ENCODE measurements around the gene RNF44. TPM values are rescaled to one million over a fixed set of nuclear protein-coding genes. Genes with fewer than 3 reads are reported as not detected.

The RNF44 gene
- total and polyA plus RNA-seq, 2 of the 13 experiments (the other 11 are each of a cell fraction or from before 2014, with no cell fraction given), result 9.2 to 16.8 TPM

DNA sequence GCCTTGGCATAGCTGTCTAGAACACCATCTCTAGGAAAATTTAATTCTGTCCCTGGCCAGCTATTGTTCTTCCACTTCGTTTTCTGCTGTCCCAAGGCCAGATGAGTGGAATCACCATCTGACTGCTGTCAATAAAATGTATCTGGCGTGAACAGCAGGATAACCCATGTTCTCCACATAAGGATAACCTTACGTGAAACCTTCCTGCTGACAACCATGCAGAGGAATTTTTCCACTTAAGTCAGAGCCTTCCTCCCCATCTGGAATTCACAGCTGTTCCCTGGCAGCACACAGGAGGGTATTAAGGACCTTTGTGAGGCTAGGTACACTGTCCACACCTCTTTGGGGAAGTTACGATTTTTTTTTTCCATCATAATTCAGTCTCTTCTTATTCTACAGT lies 28.6 kb downstream of the RNF44 start:
- Histone ChIP-seq H3K79me2 (ENCODE audit: insufficient read depth, low read length) (no peaks in the 10 kb centered on the region), H3K4me1 (ENCODE audit: insufficient read depth, low read length) (no peaks in the 10 kb centered on the region), H3K36me3 (replicated peaks in 1 of 2; ENCODE audit: control insufficient read depth in 1 of 2, insufficient read depth in 2 of 2, low read length in 2 of 2) (peaks cover 2 to 42% of the 10 kb centered on the region in 2 experiments; a peak in 4 of 5 replicates), H2AFZ (ENCODE audit: low read length) (no peak overlapping the region), H3K27ac (ENCODE audit: extremely low read length, insufficient read depth, low read length) (no peak overlapping the region), H3K4me3 (replicated peaks in 1 of 3; ENCODE audit: insufficient read depth in 1 of 3, low read depth in 2 of 3, low read length in 3 of 3) (no peak overlapping the region), H3K9ac (ENCODE audit: insufficient read depth, low read depth, low read length) (no peak overlapping the region), H3K9me3 (ENCODE audit: low read length) (no peaks in the 10 kb centered on the region), H3K27me3 (ENCODE audit: control insufficient read depth in 1 of 2, insufficient read depth in 2 of 2, low read length in 2 of 2) (no peaks in the 10 kb centered on the region; a peak in 1 of 5 replicates), H4K20me1 (ENCODE audit: insufficient read depth, low read length) (no peaks in the 10 kb centered on the region), H3K4me2 (ENCODE audit: low read depth, low read length) (no peak overlapping the region)
- in situ Hi-C loops (cut with HindIII; ENCODE audit: extremely low pct_ligation_motif_present, low pct_unique_long_range_greater_than_20kb) (no loop called here), intact Hi-C loops (cut with micrococcal nuclease; ENCODE audit: unreplicated experiment) (no loop called here)
- no TSS peak for BruUV-seq (replicated peaks)
- WGBS (ENCODE audit: low lambda C conversion rate), result 95% methylated on average over 4 of the region's 4 CpGs
- POLR2A ChIA-PET, result no interaction called here
- FAIRE-seq (no peak), DNase-seq (ENCODE audit: low spot score) (no peak), ATAC-seq (no peak)
- TF ChIP-seq ERF (CRISPR knock-in tag; IDR thresholded peaks at IDR 0.05), result no peak
- TF ChIP-seq, protein P1, sequence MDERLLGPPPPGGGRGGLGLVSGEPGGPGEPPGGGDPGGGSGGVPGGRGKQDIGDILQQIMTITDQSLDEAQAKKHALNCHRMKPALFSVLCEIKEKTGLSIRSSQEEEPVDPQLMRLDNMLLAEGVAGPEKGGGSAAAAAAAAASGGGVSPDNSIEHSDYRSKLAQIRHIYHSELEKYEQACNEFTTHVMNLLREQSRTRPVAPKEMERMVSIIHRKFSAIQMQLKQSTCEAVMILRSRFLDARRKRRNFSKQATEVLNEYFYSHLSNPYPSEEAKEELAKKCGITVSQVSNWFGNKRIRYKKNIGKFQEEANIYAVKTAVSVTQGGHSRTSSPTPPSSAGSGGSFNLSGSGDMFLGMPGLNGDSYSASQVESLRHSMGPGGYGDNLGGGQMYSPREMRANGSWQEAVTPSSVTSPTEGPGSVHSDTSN (CRISPR knock-in tag; IDR thresholded peaks at IDR 0.05), result no peak
- TF ChIP-seq ZNF251 (CRISPR knock-in tag; IDR thresholded peaks at IDR 0.05), result no peak
- no peak for TF ChIP-seq ZNF670 (CRISPR knock-in tag; IDR thresholded peaks at IDR 0.05; ENCODE audit: borderline replicate concordance)
- TF ChIP-seq, protein P2, sequence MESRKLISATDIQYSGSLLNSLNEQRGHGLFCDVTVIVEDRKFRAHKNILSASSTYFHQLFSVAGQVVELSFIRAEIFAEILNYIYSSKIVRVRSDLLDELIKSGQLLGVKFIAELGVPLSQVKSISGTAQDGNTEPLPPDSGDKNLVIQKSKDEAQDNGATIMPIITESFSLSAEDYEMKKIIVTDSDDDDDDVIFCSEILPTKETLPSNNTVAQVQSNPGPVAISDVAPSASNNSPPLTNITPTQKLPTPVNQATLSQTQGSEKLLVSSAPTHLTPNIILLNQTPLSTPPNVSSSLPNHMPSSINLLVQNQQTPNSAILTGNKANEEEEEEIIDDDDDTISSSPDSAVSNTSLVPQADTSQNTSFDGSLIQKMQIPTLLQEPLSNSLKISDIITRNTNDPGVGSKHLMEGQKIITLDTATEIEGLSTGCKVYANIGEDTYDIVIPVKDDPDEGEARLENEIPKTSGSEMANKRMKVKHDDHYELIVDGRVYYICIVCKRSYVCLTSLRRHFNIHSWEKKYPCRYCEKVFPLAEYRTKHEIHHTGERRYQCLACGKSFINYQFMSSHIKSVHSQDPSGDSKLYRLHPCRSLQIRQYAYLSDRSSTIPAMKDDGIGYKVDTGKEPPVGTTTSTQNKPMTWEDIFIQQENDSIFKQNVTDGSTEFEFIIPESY (CRISPR knock-in tag; IDR thresholded peaks at IDR 0.05), result no peak
- no peak for TF ChIP-seq ZNF546 (CRISPR knock-in tag; conservative IDR thresholded peaks at IDR 0.05)
- TF ChIP-seq ZSCAN12 (CRISPR knock-in tag; IDR thresholded peaks at IDR 0.05), result no peak
- TF ChIP-seq NPAS2 (CRISPR knock-in tag; IDR thresholded peaks at IDR 0.05; ENCODE audit: borderline replicate concordance), result no peak
- no peak for TF ChIP-seq DPF2 (CRISPR knock-in tag; IDR thresholded peaks at IDR 0.05; ENCODE audit: borderline replicate concordance, low read depth)
- TF ChIP-seq, protein P3, sequence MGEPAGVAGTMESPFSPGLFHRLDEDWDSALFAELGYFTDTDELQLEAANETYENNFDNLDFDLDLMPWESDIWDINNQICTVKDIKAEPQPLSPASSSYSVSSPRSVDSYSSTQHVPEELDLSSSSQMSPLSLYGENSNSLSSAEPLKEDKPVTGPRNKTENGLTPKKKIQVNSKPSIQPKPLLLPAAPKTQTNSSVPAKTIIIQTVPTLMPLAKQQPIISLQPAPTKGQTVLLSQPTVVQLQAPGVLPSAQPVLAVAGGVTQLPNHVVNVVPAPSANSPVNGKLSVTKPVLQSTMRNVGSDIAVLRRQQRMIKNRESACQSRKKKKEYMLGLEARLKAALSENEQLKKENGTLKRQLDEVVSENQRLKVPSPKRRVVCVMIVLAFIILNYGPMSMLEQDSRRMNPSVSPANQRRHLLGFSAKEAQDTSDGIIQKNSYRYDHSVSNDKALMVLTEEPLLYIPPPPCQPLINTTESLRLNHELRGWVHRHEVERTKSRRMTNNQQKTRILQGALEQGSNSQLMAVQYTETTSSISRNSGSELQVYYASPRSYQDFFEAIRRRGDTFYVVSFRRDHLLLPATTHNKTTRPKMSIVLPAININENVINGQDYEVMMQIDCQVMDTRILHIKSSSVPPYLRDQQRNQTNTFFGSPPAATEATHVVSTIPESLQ (CRISPR knock-in tag; conservative IDR thresholded peaks at IDR 0.05), result no peak
- CTCF ChIA-PET (ENCODE audit: low intra/inter-chr PET ratio, low total read pairs), result no interaction called here

All from HepG2 (cell line).